H1 (cell line): ENCODE data around the gene NEURL1. TPM values are rescaled to one million over a fixed set of nuclear protein-coding genes. Genes with fewer than 3 reads are reported as not detected.

ENCODE experiments used
- CTCF ChIA-PET: fragments of 300-600 bp; sonication (Branson Sonifier 250); formaldehyde crosslinking; loops from one replicate; lab custom pipeline; 2021; ENCODE audit not compliant: partially characterized antibody; lab: Charles Lee
- POLR2A ChIA-PET: fragments of 300-600 bp; sonication (Branson Sonifier 250); formaldehyde crosslinking; loops from one replicate; lab custom pipeline; 2021; ENCODE audit warnings: inconsistent platforms; ENCODE audit not compliant: partially characterized antibody; lab: Charles Lee
- DNase-seq, 2 experiments: peaks; one replicate each; pipeline versions ENCODE4 v3.0.0 to v3.0.0-alpha.2; 2010 to 2022; ENCODE audit warnings: low spot score in 2 of 2, low read depth in 1 of 2, mixed read lengths in 1 of 2
- FAIRE-seq: peaks from 2 replicates; lab custom pipeline; 2011; peaks lifted over from hg19 to GRCh38; lab: Jason Lieb, UNC
- H2AFZ ChIP-seq: 2 replicates; pipeline ENCODE4 v1.8.1; 2012; ENCODE audit warnings: low read length, inconsistent platforms
- H2AK5ac ChIP-seq: 2 replicates; pipeline ENCODE4 v1.6.1; 2013; ENCODE audit warnings: low read depth, low read length
- H2BK120ac ChIP-seq: replicated peaks from 2 replicates; pipeline ENCODE3; 2013; ENCODE audit warnings: low read depth, low read length, inconsistent platforms
- H2BK12ac ChIP-seq: 2 replicates; pipeline ENCODE4 v1.6.1; 2013; ENCODE audit warnings: low read depth, low read length
- H2BK15ac ChIP-seq: 2 replicates; pipeline ENCODE4 v1.6.1; 2013; ENCODE audit warnings: low read length
- H2BK20ac ChIP-seq: 2 replicates; pipeline ENCODE4 v1.6.1; 2013; ENCODE audit warnings: low read length
- H2BK5ac ChIP-seq: 2 replicates; pipeline ENCODE4 v1.6.1; 2013; ENCODE audit warnings: low read depth, low read length
- H3K14ac ChIP-seq: 2 replicates; pipeline ENCODE4 v1.6.1; 2013; ENCODE audit warnings: inconsistent platforms; ENCODE audit not compliant: insufficient read length
- H3K18ac ChIP-seq: 2 replicates; pipeline ENCODE4 v1.6.1; 2013; ENCODE audit warnings: low read length; ENCODE audit errors: extremely low read depth
- H3K23ac ChIP-seq: 2 replicates; pipeline ENCODE4 v1.6.1; 2013; ENCODE audit warnings: inconsistent platforms; ENCODE audit not compliant: insufficient read length
- H3K23me2 ChIP-seq: 2 replicates; pipeline ENCODE4 v1.6.1; 2013; ENCODE audit warnings: low read depth, low read length
- H3K27ac ChIP-seq: 2 replicates; pipeline ENCODE4 v1.6.1; 2011; ENCODE audit warnings: low read depth, low read length, inconsistent platforms
- H3K27me3 ChIP-seq, 4 experiments: replicated peaks in 1 of 4; 1 replicate in 1 of 4; 2 replicates in 3 of 4; pipeline versions ENCODE4 v1.6.1 to v1.8.1; 2011 to 2013; ENCODE audit warnings: low read length in 3 of 4, mild to moderate bottlenecking in 3 of 4, inconsistent platforms in 2 of 4, mixed read lengths in 2 of 4, moderate library complexity in 1 of 4; ENCODE audit not compliant: control insufficient read depth in 3 of 4, insufficient read depth in 3 of 4; ENCODE audit errors: extremely low read depth in 1 of 4
- H3K36me3 ChIP-seq, 4 experiments: 2 replicates each; pipeline versions ENCODE4 v1.6.1 to v1.8.1; 2011 to 2013; ENCODE audit warnings: mild to moderate bottlenecking in 4 of 4, low read length in 3 of 4, moderate library complexity in 2 of 4, control low read depth in 1 of 4, inconsistent platforms in 1 of 4; ENCODE audit not compliant: insufficient read depth in 4 of 4, control insufficient read depth in 2 of 4
- H3K4ac ChIP-seq: replicated peaks from 2 replicates; pipeline ENCODE3; 2013; ENCODE audit warnings: low read length, low read depth, mixed read lengths, inconsistent platforms; ENCODE audit not compliant: insufficient read length
- H3K4me1 ChIP-seq, 4 experiments: replicated peaks in 1 of 4; 1 replicate in 1 of 4; 2 replicates in 3 of 4; pipeline versions ENCODE4 v1.6.1 to v1.8.1; 2011 to 2013; ENCODE audit warnings: low read length in 3 of 4, inconsistent platforms in 2 of 4, mixed read lengths in 1 of 4; ENCODE audit not compliant: insufficient read depth in 4 of 4, control insufficient read depth in 3 of 4
- H3K4me2 ChIP-seq, 2 experiments: 2 replicates each; pipeline versions ENCODE4 v1.6.1 to v1.8.1; 2011 to 2013; ENCODE audit warnings: low read depth in 2 of 2, low read length in 2 of 2, control low read depth in 1 of 2, inconsistent platforms in 1 of 2, mild to moderate bottlenecking in 1 of 2; ENCODE audit not compliant: insufficient read depth in 1 of 2
- H3K4me3 ChIP-seq, 4 experiments: fragments of 200-600, 300-600 bp in 1 of 4; sonication (generic), shearing (Covaris generic), sonication (Bioruptor Twin) in 1 of 4; 2 replicates each; pipeline versions ENCODE4 v1.5.1 to v1.8.1; 2011 to 2016; ENCODE audit warnings: low read length in 4 of 4, low read depth in 3 of 4, control low read depth in 2 of 4, inconsistent platforms in 2 of 4, mild to moderate bottlenecking in 2 of 4, mixed read lengths in 1 of 4, moderate library complexity in 1 of 4; ENCODE audit not compliant: insufficient read depth in 2 of 4; ENCODE audit errors: extremely low read depth in 1 of 4
- H3K56ac ChIP-seq: replicated peaks from 2 replicates; pipeline ENCODE3; 2013; ENCODE audit warnings: low read depth, mild to moderate bottlenecking, mixed read lengths, low read length, inconsistent platforms; ENCODE audit not compliant: insufficient read length
- H3K79me1 ChIP-seq: 2 replicates; pipeline ENCODE4 v1.6.1; 2013; ENCODE audit warnings: low read depth, low read length, control low read depth
- H3K79me2 ChIP-seq, 2 experiments: 2 replicates each; pipeline versions ENCODE4 v1.6.1 to v1.8.1; 2012 to 2013; ENCODE audit warnings: low read length in 2 of 2, mild to moderate bottlenecking in 2 of 2, inconsistent platforms in 1 of 2; ENCODE audit not compliant: insufficient read depth in 2 of 2, control insufficient read depth in 1 of 2
- H3K9ac ChIP-seq, 4 experiments: replicated peaks in 1 of 4; 1 replicate in 1 of 4; 2 replicates in 3 of 4; pipeline versions ENCODE4 v1.6.1 to v1.8.1; 2011 to 2013; ENCODE audit warnings: low read depth in 3 of 4, low read length in 3 of 4, control low read depth in 2 of 4, mild to moderate bottlenecking in 2 of 4, moderate library complexity in 2 of 4, inconsistent platforms in 1 of 4; ENCODE audit errors: extremely low read depth in 1 of 4
- H3K9me3 ChIP-seq, 2 experiments: 2 replicates each; pipeline versions ENCODE4 v1.6.1 to v1.8.1; 2012 to 2013; ENCODE audit warnings: mild to moderate bottlenecking in 2 of 2, moderate library complexity in 2 of 2, control low read depth in 1 of 2, inconsistent platforms in 1 of 2, low read depth in 1 of 2, low read length in 1 of 2, mixed read lengths in 1 of 2; ENCODE audit not compliant: insufficient read depth in 2 of 2
- H4K20me1 ChIP-seq, 2 experiments: replicated peaks in 1 of 2; 2 replicates each; pipeline versions ENCODE3 to v1.8.1; 2011 to 2013; ENCODE audit warnings: inconsistent platforms in 2 of 2, low read length in 2 of 2, mild to moderate bottlenecking in 1 of 2; ENCODE audit not compliant: insufficient read depth in 2 of 2, control insufficient read depth in 1 of 2
- H4K5ac ChIP-seq: 2 replicates; pipeline ENCODE4 v1.6.1; 2013; ENCODE audit warnings: low read length, low read depth, mixed read lengths, inconsistent platforms; ENCODE audit not compliant: insufficient read length
- H4K8ac ChIP-seq: 2 replicates; pipeline ENCODE4 v1.8.0; 2013; ENCODE audit warnings: mild to moderate bottlenecking, moderate library complexity, low read length, inconsistent platforms; ENCODE audit not compliant: insufficient read depth; ENCODE audit errors: extremely low read depth
- H4K91ac ChIP-seq: replicated peaks from 2 replicates; pipeline ENCODE3; 2013; ENCODE audit warnings: low read length, mixed read lengths, inconsistent platforms; ENCODE audit not compliant: insufficient read length
- BACH1 ChIP-seq: IDR thresholded peaks from 2 replicates; pipeline ENCODE4 v1.6.1; 2012; ENCODE audit warnings: low read length, improper control_type of control experiment
- CEBPB ChIP-seq: IDR thresholded peaks from 2 replicates; pipeline ENCODE4 v1.6.1; 2012; ENCODE audit warnings: low read depth, low read length
- POLR2AphosphoS5 ChIP-seq: IDR thresholded peaks from 2 replicates; pipeline ENCODE4 v1.6.1; 2011; ENCODE audit warnings: low read depth, low read length
- POU5F1 ChIP-seq: IDR thresholded peaks from 2 replicates; pipeline ENCODE4 v1.6.1; 2011; ENCODE audit warnings: low read depth, mild to moderate bottlenecking, low read length, moderate library complexity
- SP1 ChIP-seq: IDR thresholded peaks from 2 replicates; pipeline ENCODE4 v1.6.1; 2011; ENCODE audit warnings: low read depth, low read length
- WGBS, 2 experiments: shearing (Covaris generic) in 1 of 2; methylation state at CpG; one replicate each; pipeline versions ENCODE4 v1.1.6 to v1.1.7; 2013 to 2015; ENCODE audit warnings: low lambda C conversion rate in 2 of 2, mixed read lengths in 2 of 2, inconsistent platforms in 1 of 2, low coverage in 1 of 2, missing lambda C conversion rate in 1 of 2; ENCODE audit not compliant: insufficient replicate concordance in 2 of 2, insufficient coverage in 1 of 2, insufficient read length in 1 of 2; ENCODE audit errors: extremely low coverage in 1 of 2, missing lambda C conversion rate in 1 of 2; 5-methylcytosine and 5-hydroxymethylcytosine counted together
- polyA plus RNA-seq, 7 experiments: library from polyadenylated mRNA; depleted of rRNA in 3 of 7; stranded (reverse) in 5 of 7; unstranded in 2 of 7; fragments of >200 nt in 5 of 7; fragments of 200-250 nt in 2 of 7; gene quantifications; 1 replicate in 5 of 7; 2 replicates in 1 of 7; 4 replicates in 1 of 7; pipeline versions ENCODE4 v1.2.1 to v1.2.3, GENCODE V29; 2011 to 2013; ENCODE audit warnings: missing spikeins in 2 of 7, mixed read lengths in 2 of 7
- total RNA-seq: library from RNA; stranded (reverse); fragmentation: NEBNext Ultra II Directional; extraction: Animal tissue kit (Norgen Biotek cat#: 25700); gene quantifications from 2 replicates; pipeline ENCODE4 v1.2.1, GENCODE V29; 2021

Gene NEURL1
- total and polyA plus RNA-seq, 2 of the 8 experiments (the other 6 are each of a cell fraction or from before 2014, with no cell fraction given): 0.54 to 0.58 TPM

- no peak overlapping the region for H4K5ac ChIP-seq
- no peak overlapping the region for H3K4ac ChIP-seq
- 0 out of 2 replicates have a peak overlapping the region, but pooled peaks have one; percentile 32 for H2BK20ac ChIP-seq
- TF ChIP-seq SP1: no peak
- no peak for TF ChIP-seq BACH1
- TF ChIP-seq POLR2AphosphoS5: no peak
- TF ChIP-seq CEBPB: no peak
- no peak for TF ChIP-seq POU5F1
- peaks cover 0 to 16% (median 9%) of the 10 kb centered on the region in 4 experiments; a peak in 6 of 7 replicates for H3K4me1 ChIP-seq
- H3K27me3 ChIP-seq: no peaks in the 10 kb centered on the region; a peak in 2 of 7 replicates
- no peaks in the 10 kb centered on the region for H3K36me3 ChIP-seq
- no peak overlapping the region for H3K4me3 ChIP-seq
- ChIA-PET CTCF (interaction anchor here (0.8 to 9.0 kb wide), 8 partner anchors 8 to 92 kb away, joined by 3 to 71 read pairs (median 4); no protein-coding TSS in a partner anchor), POLR2A (interaction anchor here (1.2 to 1.6 kb wide), 3 partner anchors 11 to 17 kb away, joined by 3 read pairs; partner anchors contain the start of gene CALHM1)
- H2BK15ac ChIP-seq: no peak overlapping the region
- H3K23me2 ChIP-seq: peaks cover 4% of the 10 kb centered on the region; the same call in 1 of the 2 replicates
- no peak overlapping the region for H2AFZ ChIP-seq
- no peak overlapping the region for H3K56ac ChIP-seq
- no peaks in the 10 kb centered on the region for H3K9me3 ChIP-seq
- H4K8ac ChIP-seq: no peak overlapping the region
- no peak overlapping the region for H3K23ac ChIP-seq
- H3K4me2 ChIP-seq: no peak overlapping the region
- no peaks in the 10 kb centered on the region for H4K20me1 ChIP-seq
- H3K79me1 ChIP-seq: no peaks in the 10 kb centered on the region
- no peak overlapping the region for H3K9ac ChIP-seq
- H2BK12ac ChIP-seq: peak overlapping the region; percentile 39; the same call in 1 of the 2 replicates
- H3K79me2 ChIP-seq: no peaks in the 10 kb centered on the region
- WGBS, 2 experiments: 73% methylated on average over 2 of the region's 2 CpGs; no CpG with 5 or more reads in 1 of the 2 experiments
- DNase-seq: no peak
- H3K27ac ChIP-seq: no peak overlapping the region
- H2BK5ac ChIP-seq: no peak overlapping the region
- no peak for FAIRE-seq
- H3K18ac ChIP-seq: no peak overlapping the region
- no peak overlapping the region for H2AK5ac ChIP-seq
- H2BK120ac ChIP-seq: no peak overlapping the region
- no peak overlapping the region for H3K14ac ChIP-seq
- H4K91ac ChIP-seq: peak overlapping the region; percentile 62
Measured at GRCh38 chr10:103472005-103472404, 21.5 kb upstream of the NEURL1 start.
